HS-27A (cell line): ENCODE results near the gene NECTIN1.

Experiments
- DNase-seq: peaks from one replicate; pipeline ENCODE4 v3.0.0-alpha.2; 2012; ENCODE audit warnings: low read depth, missing footprints

Gene NECTIN1

DNA sequence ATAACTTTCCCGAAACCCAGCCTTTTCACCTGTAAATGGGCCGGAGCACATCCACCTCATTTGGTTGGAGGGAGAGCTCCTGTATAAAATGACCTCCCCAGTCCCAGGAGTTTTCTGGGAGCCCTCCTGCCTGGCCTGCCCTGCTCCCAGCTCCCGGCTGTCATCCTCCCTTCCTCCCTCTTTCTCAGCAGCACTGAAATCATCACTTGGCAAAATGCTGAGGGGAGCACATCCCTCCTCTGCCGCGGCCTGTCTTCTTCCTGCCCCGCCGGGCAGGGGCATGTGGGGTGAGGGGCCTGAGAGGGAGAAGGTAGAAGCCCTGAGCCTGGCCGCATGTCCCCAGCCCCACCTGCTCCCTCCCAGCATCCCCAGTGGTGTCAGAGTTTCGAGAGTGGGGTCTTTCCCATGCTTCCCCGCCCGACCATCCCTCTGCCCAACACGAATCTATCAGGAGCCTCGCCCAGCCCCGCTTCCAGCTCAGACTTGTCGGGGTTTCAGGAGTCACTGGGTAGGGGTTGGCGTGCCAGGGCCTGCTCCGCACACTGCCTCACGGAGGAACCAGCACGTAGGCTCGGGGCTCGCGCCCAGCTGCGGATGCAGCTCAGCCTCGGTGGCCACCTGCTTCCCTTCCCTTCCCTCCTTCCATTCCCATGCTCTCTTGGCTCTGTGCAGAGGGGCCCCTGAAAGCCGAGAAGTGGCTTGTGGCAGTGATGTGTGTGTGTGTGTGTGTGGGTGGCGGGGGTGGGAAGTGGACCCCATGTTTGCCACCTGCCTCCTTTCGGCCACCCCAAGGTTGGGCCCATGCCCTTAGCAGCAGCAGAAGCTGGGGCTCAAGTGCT is 37.1 kb downstream of the NECTIN1 start:
- no peak for DNase-seq

DNA sequence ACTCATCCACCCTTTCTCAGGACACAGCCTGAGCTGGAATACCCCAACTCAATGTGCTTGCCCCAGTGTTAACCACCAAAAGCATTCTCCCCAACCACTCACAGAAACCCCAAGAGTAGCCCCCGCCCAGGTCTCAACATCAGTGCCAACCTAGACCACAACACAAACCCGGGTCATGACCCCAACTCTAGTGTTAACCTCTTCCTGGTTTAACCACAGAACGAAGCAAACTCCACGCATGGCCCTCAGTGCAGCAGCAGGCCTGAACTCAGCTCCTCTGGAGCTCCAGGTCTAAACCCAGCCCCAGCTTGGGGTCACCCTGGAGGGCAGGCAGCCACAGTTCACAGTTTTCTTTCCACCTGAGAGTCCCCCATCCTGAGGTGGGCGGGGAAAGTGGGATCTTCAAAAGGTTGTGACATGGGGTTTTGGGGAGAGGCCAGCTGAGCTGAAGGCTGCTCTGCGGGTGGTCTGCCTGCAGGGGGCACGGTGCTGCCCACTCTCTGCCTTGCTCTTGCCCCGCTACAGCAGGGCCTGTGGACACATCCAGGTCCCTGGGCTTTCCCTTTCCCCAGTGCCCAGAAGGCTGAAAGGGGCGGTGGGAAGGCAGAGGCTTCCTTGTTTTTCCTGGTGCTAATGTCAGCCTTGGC is 37.9 kb downstream of the NECTIN1 start:
- DNase-seq, result no peak

GRCh38 chr11:119689302-119689701 is 39.7 kb downstream of the NECTIN1 start:
- DNase-seq, result no peak

GRCh38 chr11:119688356-119688755 is 40.6 kb downstream of the NECTIN1 start:
- no peak for DNase-seq

- no peak for DNase-seq
These were observed 41.5 kb downstream of the NECTIN1 start for GRCh38 chr11:119687373-119688046.

GRCh38 chr11:119686177-119686882 is 42.7 kb downstream of the NECTIN1 start:
- no peak for DNase-seq

DNA sequence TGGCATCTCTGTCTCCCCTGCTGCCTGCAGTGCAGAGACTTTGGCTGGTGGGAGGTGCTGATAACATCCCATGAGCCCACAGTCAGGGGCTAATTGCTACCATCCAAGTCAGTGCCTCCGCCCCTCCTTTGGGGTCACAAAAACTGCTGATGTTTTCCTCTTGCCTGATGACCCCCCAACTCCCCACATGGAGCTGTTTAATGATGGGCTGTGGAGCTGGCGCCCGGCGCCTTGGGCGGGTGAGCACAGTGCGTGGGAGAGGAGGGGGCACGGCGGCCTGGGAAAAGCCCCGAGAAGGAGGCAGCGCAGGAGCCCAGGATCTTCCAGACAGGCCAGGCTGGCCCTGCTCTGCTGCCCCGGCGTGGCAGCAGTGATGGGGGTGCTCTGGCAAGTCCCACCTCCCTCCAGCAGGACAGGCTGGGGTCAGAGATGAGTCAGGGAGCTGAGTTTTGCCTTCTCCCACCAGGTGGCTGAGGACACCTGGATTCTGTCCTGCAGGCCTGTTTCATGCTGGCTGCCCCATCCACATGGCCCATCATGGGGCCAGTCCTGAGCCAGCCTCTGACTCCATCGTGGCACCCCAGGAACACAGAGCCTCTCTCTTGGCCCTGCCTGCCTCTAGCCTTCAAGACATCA is 43.8 kb downstream of the NECTIN1 start:
- DNase-seq, result no peak

DNA sequence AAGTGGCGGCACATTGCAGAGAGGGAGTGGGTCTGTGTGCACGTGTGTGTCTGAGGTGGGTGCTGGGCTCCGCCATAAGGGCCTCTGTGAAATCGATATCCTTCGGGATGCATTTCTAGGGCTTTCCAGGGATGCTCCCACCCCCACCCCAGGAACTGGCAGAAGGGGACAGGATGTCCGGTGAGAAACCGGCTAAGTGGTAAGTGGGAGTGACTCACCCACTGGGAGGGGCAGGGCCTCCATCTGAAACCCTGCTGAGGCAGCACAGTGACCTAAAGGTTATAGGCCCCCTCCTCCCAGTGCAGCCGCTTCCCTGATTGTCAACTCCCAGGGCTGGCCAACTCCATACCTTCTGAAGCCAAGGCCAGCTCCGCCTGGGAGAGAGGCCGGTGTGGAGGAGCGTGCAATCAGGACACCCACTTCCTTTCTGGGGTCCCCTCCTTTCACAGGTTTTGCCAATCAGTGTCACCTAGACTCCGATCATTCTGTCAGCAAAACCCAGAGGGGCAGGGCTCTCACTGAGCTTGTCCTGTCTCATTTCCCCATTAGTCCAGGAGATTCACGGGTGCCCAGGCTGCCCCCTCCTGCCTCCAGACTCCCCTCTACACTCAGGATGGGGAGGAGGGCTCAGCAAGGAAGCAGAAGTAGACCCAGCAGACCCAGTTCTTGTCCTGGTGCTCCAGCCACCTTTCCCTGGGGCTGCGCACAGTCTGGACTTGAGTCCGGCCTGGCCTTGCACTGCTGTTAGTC is 44.5 kb downstream of the NECTIN1 start:
- DNase-seq, result peak; percentile 9

DNA sequence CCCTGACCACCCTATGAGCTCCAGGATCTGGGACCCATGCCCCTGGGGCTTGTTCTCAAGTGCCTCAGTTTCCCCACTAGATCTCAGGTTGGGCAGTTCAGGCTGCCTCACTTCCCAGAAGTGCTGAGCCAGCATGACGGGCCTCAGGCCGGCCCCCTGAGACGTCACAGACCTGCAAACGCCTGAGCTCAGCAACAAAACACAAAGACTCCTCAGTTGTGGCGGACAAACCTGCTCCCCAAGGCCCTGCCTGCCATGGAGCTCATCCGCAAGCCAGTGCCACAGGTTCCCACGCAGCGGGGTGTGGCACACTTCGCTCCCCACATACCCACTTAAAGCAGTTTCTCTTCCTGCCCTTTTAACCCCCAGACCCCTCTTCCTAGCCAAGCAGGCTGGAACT is 45.2 kb downstream of the NECTIN1 start:
- no peak for DNase-seq

DNA sequence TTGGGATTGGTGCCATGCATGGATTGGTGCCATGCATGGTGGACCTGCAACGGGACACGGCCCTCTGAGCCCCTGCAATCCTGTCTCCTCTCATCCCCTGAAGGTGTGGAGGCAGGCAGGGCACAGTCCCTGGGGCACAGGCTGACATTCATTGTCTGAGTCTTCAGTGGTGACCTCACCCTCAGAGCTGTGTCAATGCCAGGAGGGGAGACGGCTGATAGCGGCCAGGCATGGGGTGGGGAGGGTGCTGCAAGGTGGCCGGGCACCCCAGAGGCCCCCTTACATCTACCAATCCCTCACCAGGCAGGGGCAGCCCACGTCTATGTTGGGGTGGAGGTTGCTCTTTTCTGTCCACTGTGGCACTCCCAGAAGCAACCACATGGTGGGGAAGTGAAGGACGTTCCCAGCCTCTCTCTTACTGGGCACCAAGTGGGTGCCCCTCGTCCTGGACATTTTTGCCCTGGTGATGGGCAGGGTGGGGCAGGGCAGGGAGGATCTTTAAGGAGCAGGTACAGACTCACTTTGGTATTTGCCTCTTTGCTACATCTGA is 47.6 kb downstream of the NECTIN1 start:
- DNase-seq, result no peak

DNA sequence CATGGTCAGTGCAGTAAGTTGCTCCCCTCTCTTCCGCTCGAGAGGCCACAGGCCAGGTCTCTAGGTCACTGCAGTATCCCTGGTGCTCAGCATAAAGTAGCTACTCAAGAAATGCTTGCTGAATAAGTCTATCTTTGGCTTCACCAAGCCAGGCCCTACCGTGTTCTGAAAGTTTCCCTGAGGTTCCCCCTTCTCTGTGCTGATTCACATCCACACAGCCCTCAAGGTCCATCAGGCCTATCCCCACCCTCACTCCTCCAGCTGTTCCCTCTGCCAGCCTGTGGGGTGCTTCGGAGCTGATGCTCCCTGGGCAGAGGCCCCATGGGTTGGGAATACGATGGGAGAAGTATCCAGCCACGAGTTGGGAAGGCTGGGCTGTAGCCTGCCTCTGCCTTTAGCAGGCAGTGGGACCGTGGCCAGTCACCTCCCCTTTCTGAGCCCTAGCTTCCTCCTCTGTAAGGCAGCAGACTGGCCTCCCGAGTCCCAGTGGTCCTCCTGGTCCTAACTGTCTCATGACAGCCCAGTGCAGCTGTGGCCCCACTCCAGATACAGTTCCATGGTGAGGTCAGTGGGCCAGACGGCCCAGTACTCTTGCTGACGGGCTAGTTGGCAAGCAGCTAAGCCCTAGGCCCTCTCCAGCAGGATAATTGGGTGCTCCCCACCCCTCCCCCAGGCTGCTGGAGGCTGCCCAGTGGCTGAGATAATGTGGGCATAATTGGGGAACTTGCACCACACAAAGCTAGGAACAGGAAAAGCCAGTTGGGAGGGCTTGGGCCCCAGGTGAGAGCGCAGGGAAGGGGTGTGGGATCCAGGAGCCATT is 48.2 kb downstream of the NECTIN1 start:
- no peak for DNase-seq

DNA sequence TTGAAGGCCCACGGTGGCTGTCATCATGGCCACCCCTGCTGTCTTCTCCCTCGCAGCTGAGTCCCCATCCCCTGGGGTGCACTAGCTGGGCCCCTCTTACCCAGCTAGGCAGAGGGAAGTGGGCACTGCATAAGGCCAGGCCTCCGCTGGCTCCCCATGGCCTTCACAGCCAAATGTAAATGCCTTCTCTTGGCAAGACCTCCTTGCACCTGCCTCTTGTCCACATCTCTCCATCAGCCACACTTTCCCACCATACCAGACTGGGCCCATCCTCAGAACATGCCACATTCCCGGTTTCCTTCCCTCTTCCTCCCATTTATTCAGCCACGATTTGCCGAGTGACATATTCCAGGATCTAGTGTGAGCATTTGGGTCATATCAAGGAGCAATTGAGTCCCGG is 49.7 kb downstream of the NECTIN1 start:
- DNase-seq, result no peak

- no peak for DNase-seq
These were observed 50.6 kb downstream of the NECTIN1 start for GRCh38 chr11:119678351-119678750.

DNA sequence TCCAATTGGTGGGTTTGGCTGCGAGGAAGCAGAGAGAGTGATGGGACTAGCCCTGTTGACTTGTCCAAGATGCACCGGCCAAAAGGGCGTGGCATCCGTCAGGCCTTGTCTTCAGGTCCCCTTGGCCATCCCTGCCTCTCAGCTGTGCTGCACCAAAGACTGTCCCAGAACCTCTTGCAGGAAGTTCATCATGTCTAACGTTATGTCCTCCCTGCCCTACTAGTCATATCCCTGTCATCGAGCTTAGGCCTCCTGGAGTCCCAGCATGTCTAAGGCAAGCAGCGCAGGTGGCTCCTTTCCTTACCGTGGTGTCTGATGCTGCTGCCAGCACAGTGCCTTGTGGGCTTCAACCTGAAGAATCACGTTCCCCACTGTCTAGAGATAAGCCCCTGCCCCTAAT is 51.2 kb downstream of the NECTIN1 start:
- no peak for DNase-seq

- DNase-seq, result no peak
These were observed 52.5 kb downstream of the NECTIN1 start for GRCh38 chr11:119676461-119677020.

DNA sequence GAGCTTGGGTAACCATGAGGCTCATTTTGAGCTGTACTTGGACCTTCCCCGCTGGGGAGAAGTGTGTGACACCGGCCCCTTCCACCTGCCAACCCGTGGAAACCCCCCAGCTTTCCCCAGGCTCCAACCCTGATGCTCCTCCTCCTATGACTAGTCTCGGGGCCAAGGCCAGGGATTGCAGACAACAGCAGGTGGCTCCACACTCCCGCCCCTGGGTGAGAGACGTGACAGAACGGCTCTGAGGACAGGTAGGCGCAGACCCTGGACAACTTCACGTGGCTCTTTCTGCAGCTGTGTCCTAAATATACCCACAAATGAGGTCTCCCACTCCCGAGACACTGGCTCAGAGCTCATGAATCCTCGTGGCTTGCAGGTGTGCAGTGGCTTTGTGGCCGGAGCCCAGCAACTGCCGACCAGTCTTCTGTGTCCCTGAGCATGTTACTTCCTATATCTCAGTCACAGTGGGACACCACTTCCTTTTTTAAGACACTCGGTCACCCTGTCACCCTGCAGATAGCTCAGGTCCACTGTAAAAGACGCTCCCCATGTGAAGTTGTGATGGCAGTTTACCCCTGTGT is 55.2 kb downstream of the NECTIN1 start:
- no peak for DNase-seq

DNA sequence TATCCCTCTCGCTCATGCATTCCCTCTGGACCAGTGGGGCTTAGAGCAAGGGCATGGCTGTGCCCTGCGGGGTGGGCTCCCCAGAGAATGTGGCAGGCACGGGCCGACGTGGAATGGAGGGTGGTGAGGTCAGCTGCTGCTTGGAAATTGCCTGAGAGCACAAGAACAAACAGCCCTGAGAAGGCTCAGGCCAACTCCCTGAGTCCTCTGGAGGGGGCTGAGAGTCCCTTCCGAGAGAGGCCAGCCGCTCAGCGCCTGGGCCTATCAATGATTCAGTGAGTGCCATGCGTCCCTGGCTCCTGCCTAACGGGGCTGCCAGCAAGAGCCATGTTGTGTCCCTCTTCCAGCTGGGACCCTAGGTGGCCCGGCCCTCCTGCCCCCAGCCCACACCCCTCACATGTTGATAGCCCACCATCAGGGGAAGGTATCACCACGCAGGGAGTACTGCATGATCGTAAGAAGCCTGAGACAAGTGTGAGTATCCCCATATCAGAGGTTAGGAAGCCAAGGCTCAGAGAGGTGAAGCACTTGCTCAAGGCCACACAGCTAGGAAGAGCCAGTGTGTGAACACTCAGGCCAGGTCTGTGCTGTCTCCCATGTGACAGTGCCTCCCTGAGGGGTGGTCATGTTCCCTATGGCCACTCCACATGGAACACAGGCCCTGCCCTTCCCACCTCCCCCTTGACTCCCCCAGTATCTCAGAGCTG is 55.8 kb downstream of the NECTIN1 start:
- no peak for DNase-seq

GRCh38 chr11:119672597-119672996 is 56.4 kb downstream of the NECTIN1 start:
- DNase-seq, result no peak

GRCh38 chr11:119671561-119672015 is 57.4 kb downstream of the NECTIN1 start:
- DNase-seq, result no peak
